ENCODE data around the gene OGFR.

OGFR gene

GRCh38 chr20:62800314-62801259 lies 4.0 kb upstream of the OGFR start:
- Histone ChIP-seq H3K4me3 (no peak overlapping the region), H3K27ac (no peak overlapping the region)
- no peak for DNase-seq (ENCODE audit: low spot score)
- TF ChIP-seq CTCF (IDR thresholded peaks at IDR 0.05) = no peak

- no peak for DNase-seq (ENCODE audit: low spot score)
- TF ChIP-seq CTCF (IDR thresholded peaks at IDR 0.05) = no peak
- Histone ChIP-seq H3K27ac (no peak overlapping the region), H3K4me3 (no peak overlapping the region)
Measured at GRCh38 chr20:62801284-62802010, 3.2 kb upstream of the OGFR start.

GRCh38 chr20:62802026-62802712 lies 2.5 kb upstream of the OGFR start:
- peak overlapping the region in 1 of 2 donors; percentile 36 for H3K27ac ChIP-seq
- TF ChIP-seq CTCF (IDR thresholded peaks at IDR 0.05) = no peak
- DNase-seq (ENCODE audit: low spot score) = no peak
- H3K4me3 ChIP-seq = no peak overlapping the region

- TF ChIP-seq CTCF (IDR thresholded peaks at IDR 0.05) = no peak
- Histone ChIP-seq H3K4me3 (peak overlapping the region; percentile 95), H3K27ac (peak overlapping the region; percentile 86 to 94)
- no peak for DNase-seq (ENCODE audit: low spot score)
Measured at GRCh38 chr20:62804021-62804626, 511 bp upstream of the OGFR start.

- Histone ChIP-seq H3K4me3 (peak overlapping the region; percentile 95), H3K27ac (peak overlapping the region; percentile 86 to 94)
- TF ChIP-seq CTCF (IDR thresholded peaks at IDR 0.05) = no peak
- DNase-seq (ENCODE audit: low spot score) = no peak
Measured at GRCh38 chr20:62805155-62805710, 598 bp downstream of the OGFR start.

- peak overlapping the region; percentile 86 to 94 for H3K27ac ChIP-seq
- no peak for TF ChIP-seq CTCF (IDR thresholded peaks at IDR 0.05)
- no peak for DNase-seq (ENCODE audit: low spot score)
Measured at GRCh38 chr20:62805711-62806382, 1.2 kb downstream of the OGFR start.

More at GRCh38 chr20:62805711-62806382, 1.2 kb downstream of the OGFR start:
- peak overlapping the region; percentile 95 for H3K4me3 ChIP-seq
